Ramos (cell line): Measurements from ENCODE around the gene C1R.
"Not testable (repeated sequence)": the region's sequence is repeated elsewhere in the genome, so short reads cannot be mapped to it uniquely, and the experiment has no call there.

Experiments used
- in situ Hi-C: fragments of 300-500 bp; cut with MboI; formaldehyde crosslinking; loops from one replicate; pipeline ENCODE4 v1.14.3; 2022; ENCODE audit warnings: low sequenced_read_pairs; ENCODE audit not compliant: unreplicated experiment

The C1R gene

DNA sequence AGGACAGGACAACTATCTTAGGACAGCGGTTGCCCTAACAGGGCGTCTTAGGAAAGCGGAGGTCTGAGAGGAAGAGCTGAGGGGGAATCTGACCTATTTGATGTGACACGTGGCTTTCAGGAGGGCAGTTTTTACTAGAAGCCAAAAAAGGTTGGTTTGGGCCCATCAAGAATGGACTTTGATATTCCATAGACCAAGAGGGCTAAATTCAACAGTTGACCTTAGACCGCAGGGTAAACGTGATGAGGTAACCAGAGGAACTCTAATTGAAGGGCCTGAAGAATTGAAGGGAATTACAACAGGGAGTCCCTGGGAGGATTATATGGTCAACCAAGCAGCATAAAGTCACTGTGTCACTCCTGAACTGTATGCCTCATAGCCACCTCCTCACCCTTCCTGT lies 20.2 kb downstream of the C1R start:
- in situ Hi-C loops = no loop called here

GRCh38 chr12:7069386-7069785 lies 22.9 kb downstream of the C1R start:
- in situ Hi-C loops = no loop called here

DNA sequence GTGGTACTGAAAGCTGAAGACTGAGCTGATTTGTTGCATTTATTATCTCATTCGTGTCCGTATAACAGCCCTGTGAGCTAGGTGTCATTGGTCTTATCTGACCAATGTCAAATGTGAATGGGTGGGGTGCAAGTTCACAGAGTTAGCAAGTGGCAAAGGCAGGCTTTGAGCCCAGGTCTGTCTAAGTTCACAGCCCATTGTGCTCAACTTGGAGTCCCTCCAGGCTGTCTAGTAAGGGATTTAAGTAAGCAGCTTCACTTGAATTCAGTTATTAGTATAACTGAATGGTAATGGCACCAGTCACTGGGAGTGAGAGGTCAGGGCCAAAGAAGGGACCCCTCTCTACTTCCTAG lies 23.3 kb downstream of the C1R start:
- in situ Hi-C loops = no loop called here

DNA sequence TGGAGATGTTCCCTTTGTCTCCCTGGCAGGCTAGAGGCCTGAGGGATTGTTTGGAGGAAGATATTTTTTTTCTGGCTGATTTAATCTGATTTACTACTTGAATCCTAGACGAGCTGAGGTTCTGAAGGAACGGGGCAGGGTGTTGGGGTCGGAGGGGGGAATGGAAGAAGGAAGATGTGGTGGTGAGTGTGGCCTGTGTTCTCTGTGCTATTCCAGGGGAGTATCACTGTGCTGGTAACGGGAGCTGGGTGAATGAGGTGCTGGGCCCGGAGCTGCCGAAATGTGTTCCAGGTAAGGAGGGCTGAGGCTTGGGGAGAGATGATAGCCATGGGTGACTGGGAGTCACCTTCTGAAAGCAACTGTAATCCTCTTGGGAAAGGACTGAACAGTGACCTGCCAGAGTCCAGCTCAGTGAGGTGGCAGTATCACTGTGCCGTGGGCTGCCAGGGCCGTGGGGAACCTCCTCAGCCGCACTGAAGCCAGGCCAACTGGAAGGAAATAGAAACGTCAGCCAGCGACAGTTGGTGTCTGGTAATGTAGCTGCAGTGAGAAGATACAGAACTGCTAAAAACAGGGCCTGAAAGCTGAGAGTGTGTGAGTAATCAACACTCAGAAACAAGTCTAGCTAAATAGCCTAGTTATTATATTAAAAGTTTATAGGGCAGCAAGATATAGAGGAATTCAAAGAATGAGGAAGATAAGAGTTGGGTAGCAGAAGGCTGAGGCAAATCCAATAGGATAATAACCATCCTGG lies 23.8 kb downstream of the C1R start:
- in situ Hi-C loops = no loop called here

- in situ Hi-C loops = no loop called here
Observed at GRCh38 chr12:7067096-7067495, 25.1 kb downstream of the C1R start.

GRCh38 chr12:7066596-7066995 lies 25.6 kb downstream of the C1R start:
- in situ Hi-C loops = no loop called here

DNA sequence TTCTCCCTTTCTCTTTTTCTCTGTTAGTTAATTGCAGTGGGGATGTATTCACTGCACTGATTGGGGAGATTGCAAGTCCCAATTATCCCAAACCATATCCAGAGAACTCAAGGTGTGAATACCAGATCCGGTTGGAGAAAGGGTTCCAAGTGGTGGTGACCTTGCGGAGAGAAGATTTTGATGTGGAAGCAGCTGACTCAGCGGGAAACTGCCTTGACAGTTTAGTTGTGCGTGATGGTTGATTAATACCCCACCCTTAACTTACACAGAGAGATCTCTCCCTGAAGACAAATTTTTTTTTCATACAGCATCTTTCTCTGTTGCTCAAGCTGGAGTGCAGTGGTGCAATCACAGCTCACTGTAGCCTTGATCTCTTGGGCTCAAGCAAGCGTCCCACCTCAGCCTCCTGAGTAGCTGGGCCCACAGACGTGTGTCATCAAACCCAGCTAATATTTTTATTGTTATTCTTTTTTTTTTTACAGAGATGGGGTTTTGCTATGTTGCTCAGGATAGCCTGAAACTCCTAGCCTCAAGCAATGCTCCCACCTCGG lies 27.1 kb downstream of the C1R start:
- in situ Hi-C loops = no loop called here

DNA sequence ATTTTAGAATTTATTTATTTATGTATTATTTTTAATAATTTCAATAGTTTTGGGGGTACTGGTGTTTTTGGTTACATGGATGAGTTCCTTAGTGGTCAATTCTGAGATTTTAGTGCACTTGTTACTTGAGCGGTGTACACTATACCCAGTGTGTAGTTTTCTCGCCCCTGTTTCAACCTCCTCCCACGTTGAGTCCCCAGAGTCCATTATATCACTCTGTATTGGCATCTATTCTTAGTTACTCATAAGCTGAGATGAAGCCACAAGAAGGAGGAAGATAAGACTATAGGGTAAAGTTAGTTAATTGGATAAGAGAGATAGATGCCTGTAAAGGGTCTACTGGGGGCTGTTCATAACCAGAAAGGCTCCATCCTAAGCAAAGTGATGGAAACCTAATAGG lies 27.7 kb downstream of the C1R start:
- in situ Hi-C loops = no loop called here

DNA sequence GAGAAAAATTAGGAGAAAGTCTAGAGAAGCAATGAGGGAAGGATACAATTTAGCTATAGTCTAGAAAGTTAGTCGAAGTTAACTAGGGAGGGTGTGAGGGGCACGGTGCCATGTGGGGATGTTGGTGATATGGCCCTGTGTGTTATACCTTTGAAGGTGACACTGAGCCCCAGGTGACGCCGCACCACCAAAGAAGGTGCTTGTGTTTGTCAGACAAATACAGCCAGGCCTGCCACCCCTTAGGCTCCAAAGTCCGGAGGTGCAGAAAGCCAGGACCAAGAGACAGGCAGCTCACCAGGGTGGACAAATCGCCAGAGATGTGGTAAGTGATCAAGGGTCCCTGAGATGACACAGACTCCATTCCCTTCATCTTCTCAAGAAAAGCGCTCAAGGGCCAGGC lies 30.6 kb downstream of the C1R start:
- in situ Hi-C loops = no loop called here

DNA sequence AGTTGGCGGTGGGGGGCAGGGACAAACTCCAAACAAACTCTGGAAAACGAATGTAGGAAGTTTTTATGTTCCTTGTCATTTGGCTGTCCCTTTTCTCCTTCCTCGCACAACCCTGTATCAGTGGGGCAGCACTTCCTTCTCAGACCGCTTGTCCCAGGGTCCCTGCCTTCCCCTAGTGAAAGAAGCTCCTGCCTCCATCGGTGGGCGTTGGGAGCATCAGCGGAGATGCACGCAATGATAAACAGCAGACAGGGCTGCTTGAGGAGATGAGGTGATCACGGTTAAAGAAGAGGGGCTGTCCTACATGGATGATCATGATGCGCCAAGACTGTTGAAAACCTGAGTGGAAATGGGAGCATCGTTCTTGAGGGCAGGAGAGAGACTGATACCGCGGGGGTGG lies 31.1 kb downstream of the C1R start:
- in situ Hi-C loops = no loop called here

- in situ Hi-C loops = no loop called here
Observed at GRCh38 chr12:7060353-7060954, 31.8 kb downstream of the C1R start, which contains the start of gene C1S. Gene C1S (plus strand): TSS chr12:7060718. CDS start chr12:7061913, 1,195 bp downstream.

DNA sequence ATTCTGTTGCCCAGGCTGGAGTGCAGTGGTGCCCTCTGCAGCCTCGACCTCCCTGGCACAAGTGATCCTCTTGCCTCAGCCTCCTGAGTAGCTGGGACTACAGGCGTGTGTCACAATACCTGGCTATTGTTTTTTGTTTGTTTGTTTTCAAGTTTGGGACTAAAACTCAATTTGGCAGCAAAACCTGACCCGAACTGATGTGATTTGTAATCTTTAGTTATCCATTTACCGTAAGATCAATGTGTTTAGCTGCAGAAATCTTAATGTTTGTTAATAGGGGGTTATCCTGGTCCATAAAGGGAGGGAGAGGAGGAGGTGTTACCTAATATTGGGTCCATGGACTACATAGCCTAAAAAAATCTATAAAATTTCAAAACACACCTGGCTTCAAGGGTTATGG lies 32.5 kb downstream of the C1R start:
- in situ Hi-C loops = no loop called here

DNA sequence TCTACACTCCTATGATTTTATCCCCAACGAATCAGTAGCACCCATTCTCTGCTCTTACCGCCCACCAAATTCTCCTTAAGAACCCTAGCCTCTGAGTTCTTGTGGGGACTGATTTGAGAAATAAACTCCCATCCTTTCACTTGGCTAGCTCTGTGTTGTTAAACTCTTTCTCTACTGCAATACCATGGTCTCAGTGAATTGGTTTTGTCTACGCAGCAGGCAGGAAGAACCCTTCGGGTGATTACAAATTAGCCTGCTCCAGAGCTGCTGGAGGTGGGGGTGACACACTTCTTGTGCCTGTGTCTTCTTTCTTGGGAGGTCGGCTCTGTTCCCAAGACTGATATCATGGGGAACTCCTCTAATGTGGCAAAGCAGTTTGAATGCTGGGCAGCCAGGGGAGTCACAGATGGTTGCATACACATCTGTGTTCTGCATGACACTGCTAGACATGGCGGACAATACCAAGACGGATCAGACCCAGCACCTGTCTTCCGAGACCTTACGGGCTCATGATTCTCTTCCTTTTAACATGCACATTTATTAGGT lies 33.3 kb downstream of the C1R start:
- in situ Hi-C loops = no loop called here

- in situ Hi-C loops = no loop called here
Observed at GRCh38 chr12:7058163-7058845, 33.9 kb downstream of the C1R start.

- in situ Hi-C loops = not testable (repeated sequence)
Observed at GRCh38 chr12:7055736-7056135, 36.5 kb downstream of the C1R start.

DNA sequence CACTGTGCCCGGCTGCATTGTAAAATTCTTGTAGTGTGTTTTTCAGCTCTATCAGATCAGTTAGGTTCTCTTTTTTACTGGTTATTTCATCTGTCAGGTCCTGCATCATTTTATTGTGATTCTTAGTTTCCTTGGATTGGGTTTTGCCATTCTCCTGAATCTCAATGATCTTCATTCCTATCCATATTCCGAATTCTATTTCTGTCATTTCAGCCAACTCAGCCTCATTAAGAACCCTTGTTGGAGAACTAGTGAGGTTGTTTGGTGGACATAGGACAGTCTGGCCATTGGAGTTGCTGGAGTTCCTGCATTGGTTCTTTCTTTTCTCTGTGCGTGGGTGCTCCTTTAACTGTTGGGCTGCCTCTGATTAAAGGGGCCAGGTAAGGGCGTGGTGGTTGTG lies 37.3 kb downstream of the C1R start:
- in situ Hi-C loops = no loop called here

- in situ Hi-C loops = not testable (repeated sequence)
Observed at GRCh38 chr12:7049973-7050372, 42.3 kb downstream of the C1R start.

DNA sequence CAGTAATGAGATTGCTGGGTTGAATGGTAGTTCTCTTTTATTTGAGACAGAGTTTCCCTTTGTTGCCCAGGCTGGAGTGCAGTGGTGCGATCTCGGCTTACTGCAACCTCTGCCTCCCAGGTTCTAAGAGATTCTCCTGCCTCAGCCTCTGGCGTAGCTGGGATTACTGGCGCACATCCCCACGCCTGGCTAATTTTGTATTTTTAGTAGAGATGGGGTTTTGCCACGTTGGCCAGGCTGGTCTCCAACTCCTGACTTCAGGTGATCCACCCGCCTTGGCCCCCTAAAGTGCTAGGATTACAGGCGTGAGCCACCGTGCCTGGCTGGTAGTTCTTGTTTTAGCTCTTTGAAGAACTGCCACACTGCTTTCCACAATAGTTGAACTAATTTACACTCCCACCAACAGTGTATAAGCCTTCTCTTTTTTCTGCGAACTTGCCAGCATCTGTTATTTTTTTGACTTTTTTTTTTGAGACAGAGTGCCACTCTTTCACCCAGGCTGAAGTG lies 42.7 kb downstream of the C1R start:
- in situ Hi-C loops = not testable (repeated sequence)

DNA sequence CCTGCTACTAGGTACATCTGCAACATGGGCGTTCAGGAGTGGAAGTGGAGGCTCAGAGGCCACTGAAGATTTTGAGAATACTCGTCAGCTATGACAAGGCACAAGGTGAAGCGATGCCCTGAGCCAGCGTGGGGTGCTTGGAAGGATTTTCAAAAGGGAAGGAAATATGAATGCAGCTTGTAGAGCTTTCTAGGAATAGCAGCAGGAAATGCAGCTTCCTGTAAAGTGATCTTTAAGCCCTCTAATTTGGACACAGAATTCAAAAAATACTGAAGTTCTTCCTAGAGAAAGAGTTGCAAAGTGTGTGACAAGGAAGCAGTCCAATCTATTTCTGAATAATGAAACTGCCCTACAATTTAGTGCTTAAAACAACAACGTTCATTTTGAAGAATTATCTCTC lies 44.9 kb downstream of the C1R start:
- in situ Hi-C loops = no loop called here

DNA sequence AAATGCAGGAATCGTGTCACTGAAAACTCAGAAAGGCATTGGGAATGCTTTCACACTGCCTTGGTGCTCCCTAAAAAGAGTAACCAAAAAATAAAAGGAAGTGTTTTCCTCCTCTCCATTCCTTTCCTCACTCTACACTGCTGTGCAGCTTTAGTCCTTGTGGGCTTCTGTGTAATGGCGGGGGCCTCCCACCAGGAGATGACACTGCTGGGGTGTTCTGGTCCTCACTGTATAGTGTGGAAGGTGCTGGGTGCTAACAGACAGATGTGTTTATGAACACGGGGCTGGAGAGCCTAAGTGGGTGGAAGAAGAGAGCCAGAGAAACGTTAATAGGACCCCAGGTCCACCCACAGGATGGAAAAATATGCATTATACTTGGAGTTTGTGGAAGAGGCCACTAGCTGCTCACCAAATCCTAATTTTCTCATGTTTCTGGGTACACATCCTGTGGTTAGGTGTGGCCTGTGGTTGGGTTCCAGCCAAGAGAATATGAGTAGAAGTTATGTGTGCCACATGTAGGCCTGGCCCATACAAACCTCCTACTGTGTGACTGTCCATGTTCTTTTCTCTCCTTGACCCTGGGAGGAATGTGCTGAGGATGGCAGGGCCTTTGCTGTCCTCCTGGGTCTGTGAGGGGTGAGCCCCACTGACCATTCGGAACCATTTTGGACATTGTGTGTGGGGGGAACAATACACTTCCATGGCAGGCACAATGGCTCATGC lies 45.7 kb downstream of the C1R start:
- in situ Hi-C loops = no loop called here
